GM13977 (cell line): Measurements from ENCODE around the gene SLC35A2.
A peak's percentile ranks its signal among the peaks of the same experiment; 100 is the strongest.

ENCODE experiments used
- DNase-seq: peaks from one replicate; pipeline ENCODE4 v3.0.0; 2012; ENCODE audit warnings: low spot score
- in situ Hi-C: fragments of 300-500 bp; cut with MboI; formaldehyde crosslinking; loops from one replicate; pipeline ENCODE4 v1.12.0; 2022; ENCODE audit warnings: low sequenced_read_pairs, low pct_unique_long_range_greater_than_20kb, mixed read lengths, inconsistent platforms; ENCODE audit not compliant: unreplicated experiment
- TF ChIP-seq, protein P1 (sequence below): IDR thresholded peaks from 2 replicates; pipeline ENCODE4 v1.5.1; 2012; ENCODE audit warnings: mild to moderate bottlenecking, control low read depth; ENCODE audit not compliant: insufficient read depth; ENCODE audit errors: extremely low read depth, missing control alignments

The SLC35A2 gene

DNA sequence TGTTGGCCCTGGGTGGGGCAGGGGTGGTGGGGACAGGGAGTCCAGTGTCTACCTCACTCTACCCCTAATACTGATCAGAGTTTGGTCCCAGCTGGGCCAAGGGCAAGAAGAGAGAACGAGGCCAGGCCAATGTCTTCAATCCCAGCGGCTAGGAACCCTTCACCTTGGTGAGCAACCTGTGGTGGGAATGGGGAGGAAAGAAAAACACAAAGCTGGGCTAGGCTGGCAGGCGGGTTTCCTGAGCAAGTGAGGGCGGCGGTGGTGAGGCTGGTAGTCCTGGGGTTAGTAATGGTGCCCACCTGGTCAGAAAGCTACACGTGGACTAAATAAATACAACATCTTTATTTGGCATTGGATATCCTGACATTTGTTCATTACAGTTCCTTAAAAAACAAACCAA, 8.2 kb downstream of the SLC35A2 start:
- in situ Hi-C loops = no loop called here
- TF ChIP-seq, protein P1, sequence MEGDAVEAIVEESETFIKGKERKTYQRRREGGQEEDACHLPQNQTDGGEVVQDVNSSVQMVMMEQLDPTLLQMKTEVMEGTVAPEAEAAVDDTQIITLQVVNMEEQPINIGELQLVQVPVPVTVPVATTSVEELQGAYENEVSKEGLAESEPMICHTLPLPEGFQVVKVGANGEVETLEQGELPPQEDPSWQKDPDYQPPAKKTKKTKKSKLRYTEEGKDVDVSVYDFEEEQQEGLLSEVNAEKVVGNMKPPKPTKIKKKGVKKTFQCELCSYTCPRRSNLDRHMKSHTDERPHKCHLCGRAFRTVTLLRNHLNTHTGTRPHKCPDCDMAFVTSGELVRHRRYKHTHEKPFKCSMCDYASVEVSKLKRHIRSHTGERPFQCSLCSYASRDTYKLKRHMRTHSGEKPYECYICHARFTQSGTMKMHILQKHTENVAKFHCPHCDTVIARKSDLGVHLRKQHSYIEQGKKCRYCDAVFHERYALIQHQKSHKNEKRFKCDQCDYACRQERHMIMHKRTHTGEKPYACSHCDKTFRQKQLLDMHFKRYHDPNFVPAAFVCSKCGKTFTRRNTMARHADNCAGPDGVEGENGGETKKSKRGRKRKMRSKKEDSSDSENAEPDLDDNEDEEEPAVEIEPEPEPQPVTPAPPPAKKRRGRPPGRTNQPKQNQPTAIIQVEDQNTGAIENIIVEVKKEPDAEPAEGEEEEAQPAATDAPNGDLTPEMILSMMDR = no peak
- DNase-seq = no peak

DNA sequence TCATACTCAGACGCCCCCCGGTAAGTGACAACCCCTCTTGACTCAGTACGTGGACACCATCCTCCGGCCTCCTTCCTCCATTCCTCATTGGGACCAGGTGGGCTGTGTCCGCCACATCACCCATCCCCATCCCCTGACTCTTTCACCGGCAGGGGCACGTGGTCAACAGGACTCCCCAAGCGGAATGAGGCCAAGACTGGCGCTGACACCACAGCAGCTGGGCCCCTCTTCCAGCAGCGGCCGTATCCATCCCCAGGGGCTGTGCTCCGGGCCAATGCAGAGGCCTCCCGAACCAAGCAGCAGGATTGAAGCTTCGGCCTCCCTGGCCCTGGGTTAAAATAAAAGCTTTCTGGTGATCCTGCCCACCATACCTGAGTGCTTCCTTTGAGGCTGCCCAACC, 8.7 kb downstream of the SLC35A2 start:
- no peak for DNase-seq
- in situ Hi-C loops = no loop called here
- TF ChIP-seq, protein P1 = no peak

DNA sequence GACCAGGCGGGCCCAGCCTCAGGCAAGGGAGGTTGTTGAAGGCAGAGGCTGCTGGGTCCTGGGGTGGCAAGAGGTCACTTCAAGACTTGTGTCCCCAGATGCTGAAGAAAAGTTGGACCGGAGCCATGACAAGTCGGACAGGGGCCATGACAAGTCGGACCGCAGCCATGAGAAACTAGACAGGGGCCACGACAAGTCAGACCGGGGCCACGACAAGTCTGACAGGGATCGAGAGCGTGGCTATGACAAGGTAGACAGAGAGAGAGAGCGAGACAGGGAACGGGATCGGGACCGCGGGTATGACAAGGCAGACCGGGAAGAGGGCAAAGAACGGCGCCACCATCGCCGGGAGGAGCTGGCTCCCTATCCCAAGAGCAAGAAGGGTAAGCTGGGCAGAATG, 9.3 kb downstream of the SLC35A2 start:
- TF ChIP-seq, protein P1 = no peak
- in situ Hi-C loops = no loop called here

DNA sequence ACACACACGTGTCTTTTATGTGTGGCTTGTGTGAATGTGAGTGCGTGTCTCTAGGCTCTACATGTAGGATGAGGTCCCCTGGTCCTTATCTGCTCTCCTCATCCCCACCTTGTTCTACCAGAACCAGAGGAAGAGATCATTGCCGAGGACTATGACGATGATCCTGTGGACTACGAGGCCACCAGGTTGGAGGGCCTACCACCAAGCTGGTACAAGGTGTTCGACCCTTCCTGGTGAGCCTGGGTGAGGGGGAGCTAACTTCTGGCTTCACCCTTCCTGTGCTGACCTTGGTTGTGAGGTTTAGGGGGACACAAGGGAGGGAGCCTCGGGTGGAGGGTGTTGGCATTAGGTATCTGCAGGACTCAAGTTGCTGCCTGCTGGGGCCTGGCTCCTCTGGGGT, 10.4 kb downstream of the SLC35A2 start:
- TF ChIP-seq, protein P1 = no peak
- no peak for DNase-seq
- in situ Hi-C loops = no loop called here

More for the DNA sequence above, 9.3 kb downstream of the SLC35A2 start:
- DNase-seq = no peak

DNA sequence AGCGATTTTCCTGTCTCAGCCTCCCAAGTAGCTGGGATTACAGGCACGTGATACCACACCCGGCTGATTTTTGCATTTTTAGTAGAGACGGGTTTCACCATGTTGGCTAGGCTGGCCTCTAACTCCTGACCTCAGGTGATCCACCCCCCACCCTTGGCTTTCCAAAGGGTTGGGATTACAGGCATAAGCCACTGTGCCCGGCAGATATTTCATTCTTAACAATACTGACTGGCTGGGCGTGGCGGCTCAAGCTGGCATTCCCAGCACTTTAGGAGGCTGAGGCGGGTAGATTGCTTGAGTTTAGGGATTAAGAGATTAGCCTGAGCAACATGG, 12.4 kb downstream of the SLC35A2 start:
- TF ChIP-seq, protein P1 = no peak
- DNase-seq = no peak
- in situ Hi-C loops = no loop called here

DNA sequence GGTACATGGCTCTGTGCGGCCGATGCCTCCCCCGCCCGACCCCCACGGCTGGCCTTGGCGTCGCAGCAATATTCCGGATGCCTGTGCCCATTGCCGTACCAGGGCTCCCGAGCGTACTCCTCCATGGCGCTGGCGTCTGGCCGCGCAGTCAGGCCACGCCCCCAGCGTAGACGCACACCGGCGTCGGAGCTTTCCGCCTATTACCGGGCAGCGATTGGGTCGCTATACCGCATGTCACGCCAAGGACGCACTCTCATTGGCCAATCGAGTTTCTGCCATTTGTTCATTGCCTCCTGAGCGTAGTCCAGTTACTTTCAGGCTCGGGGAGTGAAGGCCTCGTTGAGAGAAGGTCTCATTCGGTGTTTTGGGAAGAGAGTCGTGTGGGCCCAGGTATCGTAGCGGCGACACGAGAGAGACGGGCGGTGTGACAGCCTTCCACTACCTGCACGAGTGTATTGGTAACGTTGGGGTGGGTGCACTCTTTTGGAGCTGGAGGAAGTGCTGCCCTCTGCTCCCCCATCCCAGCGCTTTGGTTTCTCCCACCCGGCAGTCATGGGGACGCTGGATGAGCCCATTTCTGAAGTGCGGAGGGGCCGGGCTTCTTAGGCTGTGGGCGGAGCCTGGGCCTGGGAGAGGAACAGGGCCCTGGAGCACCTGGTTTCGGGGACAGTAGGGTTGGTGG, 13.7 kb downstream of the SLC35A2 start, which contains the start of the genes PQBP1 and TIMM17B:
Gene PQBP1 (plus strand): TSS at position 306 of the 682 bp plus-strand sequence. CDS start 580 bp downstream, outside the sequence.
Gene TIMM17B (minus strand): TSS at position 144 of the 682 bp plus-strand sequence. CDS start 19 bp downstream, at position 125.
- TF ChIP-seq, protein P1 = no peak
- in situ Hi-C loops = no loop called here
- DNase-seq = peak; percentile 87
